ENCODE data around the gene RTN3.

DNA sequence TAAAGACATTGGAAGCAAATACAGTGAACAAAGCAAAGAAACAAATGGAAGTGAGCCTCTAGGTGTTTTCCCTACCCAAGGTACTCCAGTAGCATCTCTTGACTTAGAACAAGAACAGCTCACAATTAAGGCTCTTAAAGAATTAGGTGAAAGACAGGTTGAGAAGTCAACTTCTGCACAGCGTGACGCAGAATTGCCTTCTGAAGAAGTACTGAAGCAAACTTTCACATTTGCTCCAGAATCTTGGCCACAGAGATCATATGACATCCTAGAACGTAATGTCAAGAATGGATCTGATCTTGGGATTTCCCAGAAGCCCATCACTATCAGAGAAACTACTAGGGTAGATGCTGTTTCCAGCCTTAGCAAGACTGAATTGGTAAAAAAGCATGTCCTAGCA, 39.3 kb downstream of the RTN3 start:
- no peak for TF ChIP-seq CTCF (IDR thresholded peaks at IDR 0.05)
- no peak for TF ChIP-seq POLR2AphosphoS5 (IDR thresholded peaks at IDR 0.05)
- no peak for TF ChIP-seq EP300 (IDR thresholded peaks at IDR 0.05)
- no peak for TF ChIP-seq POLR2A (IDR thresholded peaks at IDR 0.05)

Data from gastroesophageal sphincter (tissue), 3 donors.